IMR-90 (cell line): Measurements from ENCODE around the gene NR4A1. TPM values are rescaled to one million over a fixed set of nuclear protein-coding genes. Genes with fewer than 3 reads are reported as not detected.

Experiments used
- ATAC-seq: fragments of 200-7000 bp; cut with Tn5 transposase; 2 replicates; pipeline ENCODE4 v1.9.1; 2020; ENCODE audit warnings: low read depth, mild to moderate bottlenecking, moderate library complexity
- BruUV-seq: library from RNA; stranded (reverse); fragments of 400-500 nt; replicated peaks from 2 replicates; lab custom pipeline; 2021; lab: Mats Ljungman, UMichigan
- CTCF ChIA-PET: fragments of 300-600 bp; formaldehyde crosslinking; extraction: SDS; loops from one replicate; lab custom pipeline; 2021; ENCODE audit warnings: antibody characterized with exemption; lab: Yijun Ruan, JAX
- POLR2A ChIA-PET: fragments of 300-600 bp; sonication (Branson Sonifier 250); formaldehyde crosslinking; loops from one replicate; lab custom pipeline; 2022; ENCODE audit warnings: antibody characterized with exemption; ENCODE audit not compliant: unreplicated experiment; lab: Charles Lee
- DNase-seq: peaks from one replicate; pipeline ENCODE4 v3.0.0; 2013
- H2AFZ ChIP-seq: replicated peaks from 2 replicates; pipeline ENCODE3; 2013; ENCODE audit warnings: low read length, mild to moderate bottlenecking; ENCODE audit not compliant: poor library complexity
- H2AK5ac ChIP-seq: 2 replicates; pipeline ENCODE4 v1.6.1; 2013; ENCODE audit warnings: low read depth, low read length, inconsistent platforms
- H2AK9ac ChIP-seq: replicated peaks from 2 replicates; pipeline ENCODE3; 2013; ENCODE audit warnings: mild to moderate bottlenecking, low read depth, low read length, moderate library complexity; ENCODE audit not compliant: poor library complexity
- H2BK120ac ChIP-seq: 2 replicates; pipeline ENCODE4 v1.6.1; 2013; ENCODE audit warnings: low read depth, low read length, inconsistent platforms
- H2BK15ac ChIP-seq: 3 replicates; pipeline ENCODE4 v1.6.1; 2013; ENCODE audit warnings: low read depth, low read length, inconsistent platforms
- H2BK20ac ChIP-seq: 2 replicates; pipeline ENCODE4 v1.6.1; 2013; ENCODE audit warnings: low read depth, mild to moderate bottlenecking, inconsistent platforms, low read length, moderate library complexity
- H2BK5ac ChIP-seq: 2 replicates; pipeline ENCODE4 v1.6.1; 2013; ENCODE audit warnings: mild to moderate bottlenecking, low read depth, low read length, inconsistent platforms; ENCODE audit not compliant: poor library complexity, severe bottlenecking
- H3K14ac ChIP-seq: replicated peaks from 2 replicates; pipeline ENCODE4 v1.6.1; 2013; ENCODE audit warnings: low read depth, low read length, inconsistent platforms
- H3K18ac ChIP-seq: 2 replicates; pipeline ENCODE4 v1.6.1; 2013; ENCODE audit warnings: low read depth, low read length, control low read depth
- H3K23ac ChIP-seq: 2 replicates; pipeline ENCODE4 v1.6.1; 2013; ENCODE audit warnings: low read depth, low read length, inconsistent platforms
- H3K27ac ChIP-seq: 2 replicates; pipeline ENCODE4 v1.5.1; 2013; ENCODE audit warnings: mild to moderate bottlenecking, control low read depth, low read length; ENCODE audit not compliant: insufficient read depth
- H3K27me3 ChIP-seq: 2 replicates; pipeline ENCODE4 v1.6.1; 2013; ENCODE audit warnings: low read length; ENCODE audit not compliant: control insufficient read depth, insufficient read depth
- H3K36me3 ChIP-seq: 2 replicates; pipeline ENCODE4 v1.6.1; 2013; ENCODE audit warnings: low read length, mixed read lengths; ENCODE audit not compliant: control insufficient read depth, insufficient read depth
- H3K4ac ChIP-seq: 2 replicates; pipeline ENCODE4 v1.6.1; 2013; ENCODE audit warnings: low read depth, low read length, inconsistent platforms
- H3K4me1 ChIP-seq: 2 replicates; pipeline ENCODE4 v1.6.1; 2013; ENCODE audit warnings: low read length, mixed read lengths; ENCODE audit not compliant: control insufficient read depth, insufficient read depth
- H3K4me2 ChIP-seq: 2 replicates; pipeline ENCODE4 v1.6.1; 2013; ENCODE audit warnings: low read depth, mild to moderate bottlenecking, control low read depth, low read length, moderate library complexity
- H3K4me3 ChIP-seq: 2 replicates; pipeline ENCODE4 v1.5.1; 2013; ENCODE audit warnings: low read depth, mild to moderate bottlenecking, control low read depth, low read length, moderate library complexity; ENCODE audit not compliant: insufficient read depth
- H3K56ac ChIP-seq: 2 replicates; pipeline ENCODE4 v1.6.1; 2013; ENCODE audit warnings: low read length, inconsistent platforms; ENCODE audit not compliant: insufficient read depth; ENCODE audit errors: extremely low read depth
- H3K79me1 ChIP-seq, 2 experiments: 2 replicates each; pipeline ENCODE4 v1.6.1; 2013; ENCODE audit warnings: low read length in 2 of 2, inconsistent platforms in 1 of 2, low read depth in 1 of 2
- H3K9ac ChIP-seq: 2 replicates; pipeline ENCODE4 v1.6.1; 2013; ENCODE audit warnings: low read depth, low read length, control low read depth
- H3K9me1 ChIP-seq: 2 replicates; pipeline ENCODE4 v1.6.1; 2013; ENCODE audit warnings: low read length, inconsistent platforms; ENCODE audit not compliant: insufficient read depth
- H3K9me3 ChIP-seq: 2 replicates; pipeline ENCODE4 v1.6.1; 2013; ENCODE audit warnings: low read length; ENCODE audit not compliant: control insufficient read depth, insufficient read depth
- H4K20me1 ChIP-seq: 2 replicates; pipeline ENCODE4 v1.6.1; 2013; ENCODE audit warnings: low read length, inconsistent platforms; ENCODE audit not compliant: insufficient read depth
- H4K5ac ChIP-seq: 2 replicates; pipeline ENCODE4 v1.6.1; 2013; ENCODE audit warnings: mild to moderate bottlenecking, low read depth, low read length, control low read depth
- H4K8ac ChIP-seq, 2 experiments: 2 replicates each; pipeline ENCODE4 v1.6.1; 2013; ENCODE audit warnings: low read depth in 2 of 2, low read length in 2 of 2, control low read depth in 1 of 2, inconsistent platforms in 1 of 2
- H4K91ac ChIP-seq: 2 replicates; pipeline ENCODE4 v1.6.1; 2013; ENCODE audit warnings: low read depth, low read length, inconsistent platforms; ENCODE audit not compliant: insufficient read depth
- BHLHE40 ChIP-seq: fragments of 150-350 bp; IDR thresholded peaks from 2 replicates; pipeline ENCODE4 v1.6.1; 2016; ENCODE audit warnings: mild to moderate bottlenecking, low read depth, low read length
- FOS ChIP-seq: fragments of 150-350 bp; IDR thresholded peaks from 2 replicates; pipeline ENCODE4 v1.6.1; 2016; ENCODE audit warnings: low read depth, low read length
- MAFK ChIP-seq: IDR thresholded peaks from 2 replicates; pipeline ENCODE4 v1.6.1; 2012; ENCODE audit warnings: low read depth, low read length, improper control_type of control experiment
- MAZ ChIP-seq: IDR thresholded peaks from 2 replicates; pipeline ENCODE4 v1.6.1; 2012; ENCODE audit warnings: low read depth, mild to moderate bottlenecking, low read length, improper control_type of control experiment, moderate library complexity, borderline replicate concordance
- MXI1 ChIP-seq: IDR thresholded peaks from 2 replicates; pipeline ENCODE4 v1.6.1; 2012; ENCODE audit warnings: low read depth, mild to moderate bottlenecking, low read length, moderate library complexity, borderline replicate concordance
- NFE2L2 ChIP-seq: fragments of 150-350 bp; IDR thresholded peaks from 2 replicates; pipeline ENCODE4 v1.6.1; 2016; ENCODE audit warnings: low read depth, mild to moderate bottlenecking, low read length
- POLR2A ChIP-seq: IDR thresholded peaks from 2 replicates; pipeline ENCODE4 v1.6.1; 2012; ENCODE audit warnings: mild to moderate bottlenecking, low read depth, low read length
- RAD21 ChIP-seq: IDR thresholded peaks from 2 replicates; pipeline ENCODE4 v1.6.1; 2012; ENCODE audit warnings: low read length, improper control_type of control experiment
- RCOR1 ChIP-seq: IDR thresholded peaks from 2 replicates; pipeline ENCODE4 v1.6.1; 2012; ENCODE audit warnings: mild to moderate bottlenecking, low read length, improper control_type of control experiment; ENCODE audit not compliant: insufficient replicate concordance
- RFX5 ChIP-seq: IDR thresholded peaks from 2 replicates; pipeline ENCODE4 v1.8.0; 2012; ENCODE audit warnings: low read depth, mild to moderate bottlenecking, low read length, moderate library complexity
- SMC3 ChIP-seq: fragments of 150-350 bp; IDR thresholded peaks from 2 replicates; pipeline ENCODE4 v1.6.1; 2016; ENCODE audit warnings: low read depth, mild to moderate bottlenecking, antibody characterized with exemption, low read length, moderate library complexity
- WGBS, 2 experiments: methylation state at CpG; one replicate each; pipeline versions ENCODE4 v1.1.5 to v1.1.7; 2013; ENCODE audit warnings: missing lambda C conversion rate in 2 of 2; ENCODE audit not compliant: insufficient read length in 1 of 2; ENCODE audit errors: extremely low coverage in 2 of 2; 5-methylcytosine and 5-hydroxymethylcytosine counted together
- dilution Hi-C: fragments of 300-500 bp; cut with HindIII; formaldehyde crosslinking; loops from one replicate; pipeline ENCODE4 v1.14.3; 2018; ENCODE audit warnings: low sequenced_read_pairs; ENCODE audit not compliant: unreplicated experiment
- in situ Hi-C: fragments of 300-500 bp; cut with MboI; formaldehyde crosslinking; loops from 3 replicates; pipeline ENCODE4 v1.14.3; 2019; ENCODE audit warnings: low sequenced_read_pairs, inconsistent platforms, mixed read lengths
- intact Hi-C: fragments of 100-400 bp; cut with micrococcal nuclease; formaldehyde crosslinking; loops from 2 replicates; pipeline ENCODE4 v1.10.0; 2022
- polyA plus RNA-seq, 3 experiments: library from polyadenylated mRNA; depleted of rRNA; stranded (reverse); fragments of >200 nt; gene quantifications; 2 replicates each; pipeline ENCODE4 v1.2.3, GENCODE V29; 2012; ENCODE audit warnings: low replicate concordance in 1 of 3
- total RNA-seq: library from RNA; depleted of rRNA; stranded (reverse); fragments of >200 nt; gene quantifications from 2 replicates; pipeline ENCODE4 v1.2.3, GENCODE V29; 2012
- TF ChIP-seq, protein P1 (sequence below): conservative IDR thresholded peaks from 2 replicates; pipeline ENCODE4 v1.5.1; 2012; ENCODE audit warnings: mild to moderate bottlenecking, low read depth, low read length, improper control_type of control experiment
- TF ChIP-seq, protein P2 (sequence below): fragments of 150-350 bp; IDR thresholded peaks from 2 replicates; pipeline ENCODE4 v1.6.1; 2017; ENCODE audit warnings: mild to moderate bottlenecking, antibody characterized with exemption, low read length, low read depth
- TF ChIP-seq, protein P3 (sequence below): fragments of 150-350 bp; IDR thresholded peaks from 2 replicates; pipeline ENCODE4 v1.6.1; 2016; ENCODE audit warnings: low read depth, mild to moderate bottlenecking, low read length, moderate library complexity, borderline replicate concordance

Gene NR4A1
- total and polyA plus RNA-seq, 2 of the 4 experiments (the other 2 are of a cell fraction) = 6.6 to 34.1 TPM

DNA sequence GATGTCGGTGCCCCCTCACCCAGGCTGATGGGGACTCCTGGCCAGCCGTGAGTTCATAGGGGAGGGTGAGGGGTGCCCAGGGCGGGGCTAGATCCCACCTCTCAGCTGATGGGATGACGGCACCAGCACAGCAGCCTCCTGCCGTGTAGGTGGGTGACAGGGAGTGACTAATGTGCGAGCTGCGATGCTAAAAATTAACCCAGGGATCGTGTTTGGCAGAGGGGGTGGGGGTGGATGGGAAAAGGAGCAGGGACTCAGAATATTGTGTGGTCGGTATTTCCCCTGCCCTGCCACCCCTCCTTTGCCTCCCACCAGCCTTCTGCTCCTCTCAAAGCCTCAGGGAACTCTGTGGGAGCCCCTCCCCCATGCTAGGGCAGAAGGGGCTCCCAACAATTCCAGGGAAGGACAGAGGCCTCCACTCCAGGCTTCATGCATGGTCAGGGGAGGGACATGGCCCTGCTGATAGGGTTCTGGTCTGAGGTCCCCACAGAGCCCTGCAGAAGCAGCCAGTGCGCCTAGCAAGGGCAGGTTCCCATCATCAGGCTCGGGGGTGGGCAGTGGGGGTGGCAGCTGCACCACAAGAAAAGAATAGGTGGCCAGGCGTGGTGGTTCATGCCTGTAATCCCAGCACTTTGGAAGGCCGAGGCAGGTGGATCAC lies 32.0 kb upstream of the NR4A1 start:
- H3K4me1 ChIP-seq = peaks cover 5% of the 10 kb centered on the region; the same call in 1 of the 2 replicates
- ChIA-PET POLR2A (interaction anchor here (0.5 kb wide), 1 partner anchor 45 kb away, joined by 3 read pairs; no protein-coding TSS in a partner anchor), CTCF (interaction anchor here (0.8 to 8.6 kb wide), 3 partner anchors 9 to 26 kb away, joined by 3 to 128 read pairs (median 23); partner anchors contain the start of gene TAMALIN)
- no peak overlapping the region for H4K5ac ChIP-seq
- dilution Hi-C loops (no loop called here), in situ Hi-C loops (no loop called here), intact Hi-C loops (no loop called here)
- H2BK15ac ChIP-seq = no peak overlapping the region
- H4K8ac ChIP-seq = no peak overlapping the region
- no peaks in the 10 kb centered on the region for H3K27me3 ChIP-seq
- H3K4ac ChIP-seq = no peak overlapping the region
- peaks cover 0 to 3% of the 10 kb centered on the region in 2 experiments; a peak in 1 of 4 replicates for H3K79me1 ChIP-seq
- ATAC-seq (no peak), DNase-seq (no peak)
- H3K18ac ChIP-seq = no peak overlapping the region
- no peak overlapping the region for H2AK5ac ChIP-seq
- no peak overlapping the region for H2BK120ac ChIP-seq
- H2AFZ ChIP-seq = no peak overlapping the region
- peaks cover 12% of the 10 kb centered on the region; the same call in 1 of the 2 replicates for H3K36me3 ChIP-seq
- H2BK5ac ChIP-seq = no peak overlapping the region
- TF ChIP-seq NFE2L2 (no peak), MXI1 (no peak), MAZ (no peak), RAD21 (no peak), POLR2A (no peak), SMC3 (no peak), RFX5 (no peak), BHLHE40 (no peak), RCOR1 (no peak), FOS (no peak), MAFK (no peak)
- TF ChIP-seq, protein P1, sequence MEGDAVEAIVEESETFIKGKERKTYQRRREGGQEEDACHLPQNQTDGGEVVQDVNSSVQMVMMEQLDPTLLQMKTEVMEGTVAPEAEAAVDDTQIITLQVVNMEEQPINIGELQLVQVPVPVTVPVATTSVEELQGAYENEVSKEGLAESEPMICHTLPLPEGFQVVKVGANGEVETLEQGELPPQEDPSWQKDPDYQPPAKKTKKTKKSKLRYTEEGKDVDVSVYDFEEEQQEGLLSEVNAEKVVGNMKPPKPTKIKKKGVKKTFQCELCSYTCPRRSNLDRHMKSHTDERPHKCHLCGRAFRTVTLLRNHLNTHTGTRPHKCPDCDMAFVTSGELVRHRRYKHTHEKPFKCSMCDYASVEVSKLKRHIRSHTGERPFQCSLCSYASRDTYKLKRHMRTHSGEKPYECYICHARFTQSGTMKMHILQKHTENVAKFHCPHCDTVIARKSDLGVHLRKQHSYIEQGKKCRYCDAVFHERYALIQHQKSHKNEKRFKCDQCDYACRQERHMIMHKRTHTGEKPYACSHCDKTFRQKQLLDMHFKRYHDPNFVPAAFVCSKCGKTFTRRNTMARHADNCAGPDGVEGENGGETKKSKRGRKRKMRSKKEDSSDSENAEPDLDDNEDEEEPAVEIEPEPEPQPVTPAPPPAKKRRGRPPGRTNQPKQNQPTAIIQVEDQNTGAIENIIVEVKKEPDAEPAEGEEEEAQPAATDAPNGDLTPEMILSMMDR = no peak
- TF ChIP-seq, protein P2, sequence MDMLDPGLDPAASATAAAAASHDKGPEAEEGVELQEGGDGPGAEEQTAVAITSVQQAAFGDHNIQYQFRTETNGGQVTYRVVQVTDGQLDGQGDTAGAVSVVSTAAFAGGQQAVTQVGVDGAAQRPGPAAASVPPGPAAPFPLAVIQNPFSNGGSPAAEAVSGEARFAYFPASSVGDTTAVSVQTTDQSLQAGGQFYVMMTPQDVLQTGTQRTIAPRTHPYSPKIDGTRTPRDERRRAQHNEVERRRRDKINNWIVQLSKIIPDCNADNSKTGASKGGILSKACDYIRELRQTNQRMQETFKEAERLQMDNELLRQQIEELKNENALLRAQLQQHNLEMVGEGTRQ = no peak
- TF ChIP-seq, protein P3, sequence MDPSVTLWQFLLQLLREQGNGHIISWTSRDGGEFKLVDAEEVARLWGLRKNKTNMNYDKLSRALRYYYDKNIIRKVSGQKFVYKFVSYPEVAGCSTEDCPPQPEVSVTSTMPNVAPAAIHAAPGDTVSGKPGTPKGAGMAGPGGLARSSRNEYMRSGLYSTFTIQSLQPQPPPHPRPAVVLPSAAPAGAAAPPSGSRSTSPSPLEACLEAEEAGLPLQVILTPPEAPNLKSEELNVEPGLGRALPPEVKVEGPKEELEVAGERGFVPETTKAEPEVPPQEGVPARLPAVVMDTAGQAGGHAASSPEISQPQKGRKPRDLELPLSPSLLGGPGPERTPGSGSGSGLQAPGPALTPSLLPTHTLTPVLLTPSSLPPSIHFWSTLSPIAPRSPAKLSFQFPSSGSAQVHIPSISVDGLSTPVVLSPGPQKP = no peak
- no peak overlapping the region for H3K27ac ChIP-seq
- WGBS, 2 experiments = 83% methylated on average over 4 of the region's 13 CpGs; no CpG with 5 or more reads in 1 of the 2 experiments
- no peak overlapping the region for H4K91ac ChIP-seq
- H3K4me2 ChIP-seq = no peak overlapping the region
- H2AK9ac ChIP-seq = no peak overlapping the region
- H4K20me1 ChIP-seq = no peaks in the 10 kb centered on the region
- no peak overlapping the region for H3K9ac ChIP-seq
- H2BK20ac ChIP-seq = no peak overlapping the region
- BruUV-seq = no TSS peak
- no peak overlapping the region for H3K56ac ChIP-seq
- no peak overlapping the region for H3K4me3 ChIP-seq
- H3K23ac ChIP-seq = no peak overlapping the region
- no peak overlapping the region for H3K14ac ChIP-seq
- H3K9me1 ChIP-seq = no peaks in the 10 kb centered on the region
- no peaks in the 10 kb centered on the region for H3K9me3 ChIP-seq
